ENCODE measurements around the gene BEGAIN.

Gene BEGAIN

DNA sequence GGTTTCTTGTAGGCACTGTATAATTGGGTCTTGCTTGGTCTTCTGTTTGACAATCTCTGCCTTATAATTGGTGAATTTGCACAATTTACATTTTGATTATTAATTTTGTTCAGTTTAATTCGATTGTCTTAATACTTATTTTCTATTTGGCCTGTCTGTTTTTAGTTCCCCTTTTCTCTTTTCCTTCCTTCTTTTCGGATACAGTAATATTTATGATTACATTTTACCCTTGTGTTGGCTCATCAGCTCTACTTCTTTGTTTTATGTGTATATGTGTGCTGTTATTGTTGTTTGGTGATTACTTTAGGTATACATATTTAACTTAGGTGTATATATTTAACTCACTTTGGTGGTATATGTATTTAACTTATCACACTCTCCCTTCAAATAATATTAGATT, 12.8 kb upstream of the BEGAIN start:
- DNase-seq, result no peak

DNA sequence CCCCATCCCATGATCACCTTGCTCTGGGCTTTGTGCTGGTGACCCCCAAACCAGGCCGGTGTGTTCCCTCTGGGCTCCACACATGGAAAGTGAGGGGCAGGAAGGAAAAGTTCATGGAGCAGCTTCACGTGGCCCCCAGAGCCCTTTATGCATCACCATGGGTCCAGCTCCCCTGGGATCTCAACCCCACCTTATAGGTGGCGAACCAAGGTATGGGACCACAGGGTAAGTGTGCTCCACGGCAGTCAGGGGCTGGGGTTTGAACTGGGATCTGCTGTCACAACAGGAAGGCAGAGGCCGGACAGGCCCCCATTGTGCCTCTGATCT, 7.4 kb upstream of the BEGAIN start:
- no peak for DNase-seq

DNA sequence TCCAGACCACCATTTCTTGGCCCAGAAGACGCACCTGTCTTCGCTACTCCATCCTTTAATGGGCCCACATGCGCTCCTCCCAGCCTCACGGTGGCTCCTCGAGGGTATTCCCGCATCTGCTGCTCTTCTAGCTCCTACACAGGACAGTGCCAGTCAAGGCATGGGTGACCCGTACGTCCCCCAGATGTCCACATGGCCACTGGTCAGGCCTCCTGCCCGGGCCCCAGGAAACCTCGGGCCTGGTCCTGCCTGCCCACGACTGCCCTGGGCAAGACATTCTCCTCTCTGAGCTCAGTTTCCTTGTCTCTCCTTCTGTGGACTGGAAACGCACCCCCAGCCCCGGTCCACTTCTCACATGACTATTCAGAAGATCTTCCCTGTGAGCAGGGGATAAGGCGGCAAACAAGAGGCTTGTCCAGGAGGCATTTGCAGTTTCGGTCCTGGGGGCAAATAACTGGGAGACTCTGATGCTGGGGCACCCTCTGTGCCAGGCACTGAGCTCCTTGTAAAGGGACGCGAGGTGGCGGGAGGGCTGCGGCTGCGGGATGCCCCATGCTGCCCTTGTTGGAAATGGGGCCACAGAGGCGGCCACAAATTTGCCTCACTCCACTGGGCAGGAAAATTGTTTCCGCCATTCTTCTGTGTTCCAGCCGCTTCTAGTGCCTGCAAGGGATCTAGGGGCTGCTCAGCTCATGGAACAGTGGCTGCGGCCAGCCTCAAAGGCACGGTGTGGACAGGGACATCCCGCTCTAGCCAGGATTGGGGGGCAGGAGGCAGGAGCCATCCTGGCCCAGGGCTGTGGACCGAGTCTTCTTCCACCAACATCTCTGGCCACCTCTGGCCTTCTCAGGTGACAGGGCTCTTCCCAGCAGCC, 6.8 kb upstream of the BEGAIN start:
- DNase-seq, result no peak

DNA sequence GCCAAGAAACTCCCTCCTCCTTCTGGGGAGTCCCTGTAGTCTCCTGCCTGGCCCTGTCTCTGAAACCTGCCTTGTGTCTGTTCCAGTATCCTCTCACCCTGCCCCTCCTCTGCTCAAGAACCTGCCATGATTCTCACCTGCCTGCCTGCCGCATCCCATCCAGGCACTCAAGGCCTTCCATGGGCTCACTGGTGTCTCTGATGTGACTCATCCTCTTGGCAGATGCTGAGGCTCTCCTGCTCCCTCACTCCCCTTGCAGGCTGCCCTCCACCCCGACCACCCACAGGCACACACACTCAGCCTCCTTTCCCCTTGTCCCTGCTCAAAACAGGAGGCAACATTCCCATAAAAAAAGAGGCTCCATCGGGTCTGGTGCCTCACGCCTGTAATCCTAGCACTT, 5.8 kb upstream of the BEGAIN start:
- DNase-seq, result no peak

DNA sequence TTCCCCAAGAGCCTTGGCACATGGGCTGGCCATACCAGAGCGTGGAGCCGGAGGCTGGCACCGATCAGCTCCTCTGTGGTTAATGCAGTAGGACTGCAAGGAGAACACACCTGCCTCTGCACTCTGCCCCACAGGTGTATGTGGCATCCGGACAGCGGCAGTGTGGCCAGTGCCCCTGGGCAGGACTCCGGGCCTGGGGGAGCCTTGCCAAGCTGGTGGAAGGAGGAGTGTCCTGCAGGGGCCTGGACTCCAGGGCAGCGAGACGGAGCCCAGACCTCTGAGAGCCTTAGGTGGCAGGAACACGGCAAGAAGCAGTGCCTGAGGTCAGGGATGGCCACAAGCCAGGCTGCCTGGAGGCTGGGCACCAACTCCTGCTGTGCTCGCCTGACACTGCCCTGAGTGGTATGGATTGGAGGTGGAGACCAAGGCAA, 5.3 kb upstream of the BEGAIN start:
- no peak for DNase-seq

DNA sequence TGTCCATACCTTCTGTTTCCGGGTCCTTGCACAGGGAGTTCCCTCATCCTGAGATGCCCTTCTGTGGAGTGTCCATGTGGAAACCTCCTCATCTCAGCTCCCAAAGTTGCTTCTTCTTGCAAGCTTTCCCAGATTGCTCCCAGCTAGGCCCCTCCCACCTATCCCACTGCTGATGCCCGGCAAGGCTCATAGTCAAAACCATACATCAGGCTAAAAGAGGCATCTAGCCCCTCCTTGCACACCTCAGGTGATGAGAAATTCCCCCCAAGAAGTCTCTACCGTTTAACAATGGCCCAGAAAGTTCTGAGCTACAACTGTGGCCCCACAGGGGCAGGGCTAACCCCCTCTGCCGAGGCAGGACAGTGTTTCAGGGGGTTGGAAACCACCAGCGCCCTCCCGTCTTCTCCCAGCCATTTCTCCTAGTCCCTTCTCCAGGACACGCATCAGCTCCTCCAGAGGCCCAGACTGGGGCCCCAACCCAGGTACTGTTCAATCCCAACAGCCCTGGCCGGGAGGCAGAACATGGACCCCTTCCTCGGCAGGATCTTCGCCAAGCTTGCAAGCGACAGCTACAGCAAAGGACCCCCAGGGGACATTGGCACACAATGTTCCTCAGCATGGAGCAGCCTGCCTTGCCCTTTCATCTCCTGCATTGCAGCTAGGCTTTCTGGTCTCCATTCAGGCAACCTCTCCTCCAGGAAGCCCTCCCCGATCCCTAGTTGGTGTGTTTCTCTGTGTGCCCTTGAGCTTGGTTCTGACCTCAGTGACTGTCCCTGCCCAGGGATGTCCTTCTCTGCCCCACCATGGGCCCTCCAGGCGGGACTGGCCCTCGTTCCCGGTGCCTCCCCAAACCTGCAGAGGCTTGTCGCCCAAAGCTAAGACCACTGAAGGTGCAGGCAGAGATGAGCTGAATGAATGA, 4.5 kb upstream of the BEGAIN start:
- DNase-seq, result no peak

DNA sequence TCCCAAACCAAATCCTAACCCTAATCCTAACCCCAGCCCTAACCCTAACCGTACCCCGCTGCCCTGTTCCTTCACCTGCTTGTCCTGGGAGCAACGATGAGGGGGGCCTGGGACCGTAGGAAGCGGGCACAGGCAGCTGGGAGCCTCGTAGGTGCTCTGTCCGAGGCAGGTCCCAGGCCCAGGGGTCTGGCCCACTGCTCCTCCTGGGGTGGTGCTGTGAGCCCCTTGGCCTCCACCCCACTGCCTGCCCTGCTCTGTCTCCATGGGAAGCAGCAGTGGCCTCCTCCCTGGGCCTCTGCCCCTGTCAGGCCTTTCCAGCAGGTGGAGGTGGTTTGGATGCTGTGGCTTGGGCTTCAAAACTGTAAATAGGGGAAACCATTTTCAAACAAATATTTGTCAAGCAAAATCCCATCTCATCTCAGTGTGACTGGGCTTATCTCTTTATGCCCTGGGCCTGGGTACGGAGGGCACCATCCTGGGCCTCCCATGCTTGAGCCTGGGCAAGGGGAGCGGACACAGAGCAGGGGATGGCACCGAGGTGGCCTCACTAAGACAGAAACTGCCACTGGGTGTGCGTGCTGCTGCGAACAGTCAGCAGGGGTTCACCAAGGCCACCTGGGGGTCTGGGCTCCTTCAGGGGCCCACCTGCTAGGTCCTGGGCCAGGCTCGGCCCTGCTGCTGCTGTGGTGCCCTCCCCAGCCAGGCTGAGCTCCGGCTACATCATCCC, 3.7 kb upstream of the BEGAIN start:
- DNase-seq, result no peak

DNA sequence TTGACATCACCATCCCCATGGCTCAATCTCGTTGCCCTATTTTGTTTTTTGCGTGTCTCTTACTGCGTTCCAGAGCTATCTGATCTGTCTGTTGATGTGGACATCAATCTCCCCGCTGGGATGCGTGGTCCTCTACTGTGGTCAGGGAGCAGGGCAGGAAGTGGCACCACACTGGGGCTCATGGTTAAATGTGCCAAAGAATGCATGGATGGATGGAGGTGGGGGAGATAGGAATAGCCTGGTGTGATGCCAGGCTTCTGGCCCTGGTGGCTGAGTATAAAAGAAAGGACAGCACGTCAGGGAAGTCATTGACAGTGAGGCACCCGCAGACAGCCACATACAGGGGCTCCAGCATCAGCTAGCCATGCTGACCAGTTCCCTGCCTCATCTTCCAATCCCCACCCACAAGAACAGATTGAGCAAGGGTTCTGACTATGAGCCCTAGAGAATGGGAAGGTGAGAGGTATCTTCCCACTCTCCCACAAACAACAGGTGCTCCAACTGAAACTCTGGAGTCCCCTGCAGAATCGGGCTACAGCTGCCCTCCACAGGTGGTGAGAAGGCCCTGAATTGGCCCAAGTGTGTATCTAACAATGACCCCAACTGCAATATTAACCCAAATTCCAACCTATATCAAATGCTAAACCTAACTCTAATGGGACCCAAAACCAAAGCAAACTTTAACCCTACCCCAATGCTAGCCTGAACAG, 2.7 kb upstream of the BEGAIN start:
- no peak for DNase-seq

DNA sequence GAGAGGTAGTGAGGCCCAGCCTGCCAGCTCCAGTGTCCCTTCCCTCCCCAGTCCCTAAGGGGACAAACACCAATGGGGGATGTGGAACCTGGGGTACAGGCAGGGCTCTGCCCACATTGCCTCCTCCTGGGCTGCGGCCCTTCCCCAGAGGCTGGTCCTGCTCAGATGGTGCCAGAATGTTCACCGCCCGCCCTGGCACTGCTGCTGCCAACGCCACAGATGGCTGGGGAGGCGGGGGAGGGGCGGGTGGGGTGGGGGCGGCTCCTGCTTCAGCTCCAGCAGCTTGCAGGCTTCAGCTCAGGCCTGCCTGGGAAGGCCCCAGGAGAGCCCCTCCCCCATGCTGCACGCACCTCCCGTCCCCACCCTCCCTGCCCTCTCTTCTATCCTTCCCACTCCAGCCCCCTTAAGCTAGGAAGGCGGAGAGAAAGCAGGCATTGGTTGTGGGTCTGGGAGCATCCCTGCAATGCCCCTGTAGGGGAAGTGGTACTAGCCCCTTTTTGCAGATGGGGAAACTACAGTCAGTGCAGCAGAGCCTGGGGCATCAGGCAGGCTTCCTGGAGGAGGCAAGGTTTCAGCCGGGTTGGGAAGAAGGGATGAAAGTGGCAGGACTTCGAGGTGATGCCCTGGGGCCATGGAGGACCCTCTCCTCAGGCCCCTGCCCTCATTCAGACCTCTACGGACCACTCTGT, 2.0 kb upstream of the BEGAIN start:
- DNase-seq, result no peak

DNA sequence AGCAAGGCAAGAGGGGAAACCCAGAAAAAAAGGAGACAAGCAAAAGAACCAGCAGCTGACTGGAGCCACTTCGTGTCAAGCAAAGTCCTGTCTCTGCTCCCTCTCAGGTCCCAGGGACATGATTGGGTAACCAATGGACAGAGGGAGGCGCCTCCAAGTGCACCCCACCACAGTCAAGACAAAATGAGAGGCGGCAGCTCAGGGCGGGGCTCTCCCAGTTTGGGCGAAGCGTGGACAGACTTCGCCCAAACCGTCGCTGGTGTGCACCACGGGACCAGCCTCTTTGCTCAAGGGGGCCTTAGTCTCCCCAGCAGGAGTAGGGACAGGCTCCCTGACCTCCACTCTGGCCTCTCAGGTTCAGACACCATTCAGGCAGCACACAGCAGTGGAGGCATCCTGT, 1.5 kb upstream of the BEGAIN start:
- DNase-seq, result no peak

DNA sequence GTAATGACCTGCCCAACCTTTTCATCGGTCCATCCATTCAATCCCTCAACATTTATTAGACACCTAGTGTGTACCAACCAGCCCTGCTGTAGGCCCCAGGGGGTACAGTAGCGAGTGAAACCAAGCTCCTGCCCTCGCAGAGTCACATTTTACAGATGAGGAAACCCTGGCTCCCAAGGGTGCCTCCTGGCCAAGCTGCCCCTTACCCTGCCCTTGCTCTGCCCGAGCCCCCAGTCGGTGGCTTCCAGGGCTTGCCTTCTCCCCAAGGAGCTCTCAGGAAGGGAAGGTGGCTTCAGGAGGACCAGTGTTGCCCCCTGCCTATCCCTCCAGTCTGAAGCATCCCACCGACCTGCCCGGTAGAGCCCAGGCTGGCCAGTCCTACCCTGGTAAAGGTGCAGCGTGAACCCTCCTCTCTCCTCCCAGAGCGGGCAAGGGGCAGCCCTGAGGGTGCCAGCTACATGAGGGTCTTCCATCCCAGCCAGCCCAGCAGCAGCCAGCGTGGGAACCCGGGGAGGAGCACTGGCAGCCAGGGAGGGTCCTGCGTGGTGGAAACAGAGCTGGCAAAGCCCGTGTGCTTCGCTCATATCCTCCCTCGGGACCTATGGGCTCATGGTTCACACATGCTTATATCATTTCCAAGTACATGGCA, 670 bp upstream of the BEGAIN start:
- DNase-seq, result no peak

DNA sequence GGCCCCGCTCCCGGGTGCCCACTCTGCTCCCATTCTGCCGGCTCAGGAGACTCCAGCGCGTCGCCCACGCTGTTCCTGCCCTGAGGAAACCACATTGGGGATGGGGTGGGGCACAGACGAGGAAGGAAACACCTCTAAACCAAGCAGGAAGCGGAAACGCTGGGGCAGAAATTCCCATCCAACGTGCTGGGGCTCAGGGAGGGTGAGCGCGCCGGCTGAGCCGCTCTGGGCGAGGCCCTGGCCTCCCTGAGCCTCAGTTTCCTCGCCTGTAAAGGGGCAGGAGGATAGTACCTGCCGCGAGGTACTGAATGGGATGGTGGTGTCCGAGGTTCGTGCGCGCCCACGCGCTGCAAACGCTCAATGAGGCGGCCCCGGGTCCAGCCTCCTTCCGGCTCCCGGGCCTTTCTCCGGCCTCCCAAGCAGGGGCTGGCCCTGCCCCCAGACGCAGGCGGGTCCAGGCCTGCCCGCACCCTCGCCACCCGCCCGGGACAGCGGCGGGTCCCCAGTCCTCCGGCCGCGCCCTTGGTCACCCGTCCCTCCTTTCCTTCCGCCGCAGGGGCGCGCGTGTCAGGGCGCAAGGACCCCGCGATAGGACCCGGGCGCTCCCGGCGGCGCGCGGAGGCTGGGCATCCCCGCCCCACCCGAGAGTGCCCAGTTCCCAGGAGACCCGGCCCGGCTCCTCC, 673 bp downstream of the BEGAIN start:
- no peak for DNase-seq

DNA sequence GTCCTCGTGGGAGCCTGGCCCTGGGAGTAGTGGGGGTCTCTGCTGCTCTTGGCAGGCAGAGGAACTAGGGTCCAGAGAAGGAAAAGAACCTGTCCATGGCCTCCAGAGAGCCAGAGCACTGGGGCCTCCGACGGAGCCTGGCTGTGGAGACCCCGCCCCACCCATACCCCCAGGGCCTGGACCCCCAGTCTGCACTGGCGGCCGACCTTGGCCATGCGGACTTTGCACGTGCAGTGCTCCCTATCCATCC, 1.1 kb downstream of the BEGAIN start:
- DNase-seq, result no peak

DNA sequence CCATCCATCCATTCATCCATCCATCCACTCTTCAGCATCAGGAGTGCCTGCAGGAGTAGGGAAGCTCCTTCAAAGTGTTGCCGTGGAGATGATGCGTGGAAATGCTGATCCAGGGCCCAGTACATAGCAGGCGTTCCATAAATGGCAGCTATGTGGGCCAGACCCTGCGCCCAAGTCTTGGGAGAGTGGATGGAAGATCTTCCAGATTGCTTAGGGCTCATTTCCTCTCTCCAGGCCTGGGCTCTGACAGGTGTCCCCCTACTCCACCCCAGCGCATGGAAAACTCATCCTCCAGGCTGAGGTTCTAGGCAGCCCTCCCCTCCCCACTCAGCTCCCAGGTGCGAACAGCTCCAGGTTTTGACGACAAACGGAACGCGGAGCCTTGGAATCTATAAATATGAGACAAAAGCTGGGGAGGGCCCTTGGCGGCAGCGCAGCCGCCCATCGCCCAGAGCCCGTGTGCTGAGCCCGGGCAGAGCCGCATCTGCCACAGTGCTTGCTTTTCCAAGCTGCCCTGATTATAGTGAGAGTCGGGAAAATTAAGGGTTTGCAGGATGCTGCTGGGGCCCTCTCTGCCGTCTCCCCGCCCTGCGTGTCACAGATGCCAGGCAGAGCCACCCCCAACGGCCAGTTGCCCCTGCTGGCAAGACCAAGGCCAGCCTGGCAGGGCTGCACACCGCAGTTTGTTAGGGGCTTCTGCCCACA, 1.6 kb downstream of the BEGAIN start:
- no peak for DNase-seq

DNA sequence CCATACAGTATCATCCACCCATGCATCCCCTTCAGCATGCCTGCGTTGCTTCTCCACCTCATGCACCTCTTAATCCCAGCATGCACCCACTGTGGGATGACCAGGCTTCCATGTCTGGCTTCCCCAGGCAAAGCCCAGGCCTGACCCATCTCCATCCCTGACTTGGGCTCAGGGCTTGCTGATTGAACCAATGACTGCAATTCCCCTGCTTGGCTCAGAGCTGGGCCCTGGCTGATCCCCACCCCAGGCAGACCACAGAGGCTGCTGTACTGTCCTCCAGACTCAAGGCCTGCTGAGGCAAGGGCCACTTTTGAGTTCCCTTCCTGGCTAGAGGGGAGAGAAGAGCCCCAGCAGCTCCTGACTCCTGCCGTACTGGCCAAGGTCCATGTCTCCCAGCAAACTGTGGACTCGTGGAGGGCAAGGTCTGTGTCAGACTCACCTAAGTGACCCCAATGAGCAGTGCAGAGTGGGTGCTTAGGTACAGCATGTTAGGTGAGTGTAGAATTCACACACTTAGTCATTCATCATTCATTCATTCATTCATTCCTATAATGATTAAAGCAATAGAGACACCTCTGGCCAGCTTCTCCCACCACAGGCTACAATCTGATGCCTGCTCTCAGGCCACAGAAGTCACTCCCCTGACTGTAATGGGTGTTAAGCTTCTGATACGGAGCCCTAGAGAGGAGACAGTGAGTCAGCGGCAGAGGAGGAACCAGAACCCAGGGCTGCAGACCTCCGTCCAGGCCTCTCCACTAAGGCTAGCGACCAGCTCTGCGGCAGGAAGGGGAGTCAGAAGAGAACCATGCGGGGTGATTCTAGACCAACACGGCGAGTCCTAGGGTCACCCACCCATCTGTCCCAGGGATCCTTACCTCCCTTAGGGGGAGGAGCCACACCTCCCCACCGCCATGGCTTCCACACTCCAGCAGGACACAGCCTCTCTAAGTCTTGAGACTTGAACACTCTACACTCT, 2.9 kb downstream of the BEGAIN start:
- DNase-seq, result no peak

DNA sequence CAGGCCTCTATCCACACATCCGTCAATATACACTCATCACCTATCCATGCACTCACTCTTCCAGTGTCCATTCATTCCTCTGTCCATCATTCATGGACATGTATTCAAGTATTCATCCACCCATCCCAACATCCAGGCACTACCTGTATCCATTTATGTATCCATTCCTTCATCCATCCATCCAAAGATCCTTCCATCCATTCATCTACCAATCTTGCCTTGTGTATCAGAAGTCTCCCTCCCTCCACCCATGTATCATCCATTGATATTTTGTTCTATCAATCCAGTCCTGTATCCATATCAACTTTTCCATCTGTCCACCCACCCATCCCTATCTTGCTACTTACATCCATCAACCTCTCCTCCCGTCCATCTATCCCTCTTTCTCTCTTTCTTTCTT, 4.0 kb downstream of the BEGAIN start:
- DNase-seq, result no peak

DNA sequence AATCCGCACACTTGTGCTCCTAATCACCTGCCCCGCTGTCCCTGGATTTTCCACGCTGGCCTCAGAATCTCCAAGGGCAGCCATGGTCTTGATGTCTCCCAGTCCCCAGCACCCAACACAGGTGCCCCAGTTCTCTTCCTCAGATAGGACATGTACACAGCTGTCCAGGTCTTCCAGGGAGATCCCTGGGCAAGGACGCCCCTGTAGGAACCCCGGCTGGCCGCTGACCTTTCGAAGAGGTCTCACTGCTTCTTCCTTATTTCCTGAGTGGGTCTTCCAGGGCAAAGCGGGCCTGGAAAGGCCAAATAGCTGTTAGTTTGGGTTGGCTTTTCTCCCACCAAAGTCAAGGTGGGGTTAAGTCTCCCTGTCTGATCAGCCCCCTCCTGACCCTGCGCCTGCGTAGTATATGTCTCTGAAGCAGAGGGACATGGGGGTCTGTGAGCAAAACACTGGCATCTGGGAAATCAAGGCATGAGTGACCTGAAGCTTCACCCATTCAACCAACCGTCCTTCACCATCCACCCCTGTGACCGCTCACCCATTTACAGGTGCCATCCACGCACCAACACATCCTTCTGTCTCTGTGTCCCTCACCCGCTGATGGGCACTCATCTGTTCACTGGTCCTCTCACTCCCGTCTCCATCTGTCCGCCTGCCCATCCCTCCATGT, 4.6 kb downstream of the BEGAIN start:
- no peak for DNase-seq

DNA sequence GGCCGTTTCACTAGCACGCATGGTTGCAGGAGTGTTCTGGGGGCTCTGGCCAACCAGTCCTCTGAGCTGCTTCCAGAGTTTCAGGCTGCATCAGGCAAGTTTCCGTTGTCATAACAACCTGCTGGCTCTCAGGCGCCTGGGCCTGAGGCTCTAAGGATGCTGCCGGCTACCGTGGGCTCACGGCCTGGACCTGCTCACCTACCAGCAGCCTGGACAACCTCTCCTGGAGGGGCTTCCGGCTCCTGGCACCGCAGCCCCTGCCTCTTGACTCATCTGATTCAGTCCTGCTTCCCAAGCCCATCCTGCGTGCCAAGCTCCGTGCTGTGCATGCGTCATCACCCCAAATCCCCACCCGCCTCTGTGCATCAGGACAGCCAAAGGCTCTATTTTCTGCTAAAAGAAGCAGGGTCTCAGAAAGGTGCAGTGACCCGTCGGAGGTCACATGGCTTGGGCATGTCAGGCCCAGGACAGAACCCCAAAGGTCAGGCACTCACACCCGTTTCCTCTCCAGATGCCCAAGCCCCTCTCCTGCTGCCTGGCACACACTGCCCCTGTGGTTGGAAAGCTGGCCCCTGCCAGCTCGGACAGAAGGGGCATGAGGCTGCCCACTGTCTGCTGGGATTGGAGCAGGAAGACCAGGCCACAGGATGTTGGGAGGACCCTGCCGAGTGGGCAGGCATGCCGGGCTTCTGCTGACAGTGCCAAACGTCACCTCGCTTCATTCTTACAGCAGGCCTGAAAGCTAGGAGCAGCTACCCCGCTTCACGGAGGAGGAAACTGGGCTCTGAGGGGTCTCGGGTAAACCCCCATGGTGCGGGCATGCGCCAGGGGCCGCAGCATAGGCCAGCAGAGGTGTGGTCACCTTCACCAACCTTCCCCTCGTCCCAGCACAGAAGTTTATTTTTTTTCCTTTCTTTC, 5.7 kb downstream of the BEGAIN start:
- no peak for DNase-seq
